ENCODE data around the gene CLEC7A. TPM values are rescaled to one million over a fixed set of nuclear protein-coding genes. Genes with fewer than 3 reads are reported as not detected.
A peak's percentile ranks its signal among the peaks of the same experiment; 100 is the strongest.

The CLEC7A gene
- total RNA-seq, 1 experiment from 2014 or later, result 0.40 TPM

- intact Hi-C loops (cut with micrococcal nuclease), result no loop called here
- no peaks in the 10 kb centered on the region for H3K27me3 ChIP-seq (ENCODE audit: low read length)
- peaks cover 20% of the 10 kb centered on the region for H3K4me1 ChIP-seq (ENCODE audit: insufficient read depth, low read length)
- no peak overlapping the region for H2AFZ ChIP-seq (ENCODE audit: low read length)
- no peak overlapping the region; the same call in 1 of the 2 replicates for H3K4me2 ChIP-seq (ENCODE audit: low read length)
- no peak overlapping the region for H3K4me3 ChIP-seq (ENCODE audit: low read length)
- H3K79me2 ChIP-seq (ENCODE audit: low read length), result no peaks in the 10 kb centered on the region
- ATAC-seq (peak; percentile 67; the same call in 1 of the 2 replicates), DNase-seq (peak; percentile 24)
- H3F3A ChIP-seq (ENCODE audit: low read length, unreplicated experiment), result no peaks in the 10 kb centered on the region
- ChIA-PET POLR2A (ENCODE audit: unreplicated experiment) (interaction anchor here (0.6 kb wide), 1 partner anchor 604 kb away, joined by 5 read pairs; no protein-coding TSS in a partner anchor), CTCF (interaction anchor here (0.6 to 0.9 kb wide), 2 partner anchors 174 to 1080 kb away, joined by 3 to 4 read pairs; no protein-coding TSS in a partner anchor)
- BruUV-seq (replicated peaks), result no TSS peak
- no peaks in the 10 kb centered on the region for H3K9me2 ChIP-seq (replicated peaks; ENCODE audit: low read length)
- no peak overlapping the region for H3K27ac ChIP-seq (ENCODE audit: low read length)
- no peak for TF ChIP-seq CTCF (conservative IDR thresholded peaks at IDR 0.05; ENCODE audit: low read depth, low read length)
- TF ChIP-seq EZH2phosphoT487 (IDR thresholded peaks at IDR 0.05; ENCODE audit: borderline replicate concordance, low read length), result no peak
- TF ChIP-seq EZH2 (IDR thresholded peaks at IDR 0.05; ENCODE audit: low read length, unreplicated experiment), result no peak
- H3K36me3 ChIP-seq (ENCODE audit: low read depth, low read length), result no peaks in the 10 kb centered on the region
- H3K9me3 ChIP-seq (ENCODE audit: low read length), result no peaks in the 10 kb centered on the region
- H3K9ac ChIP-seq (ENCODE audit: low read length), result no peak overlapping the region
- no peaks in the 10 kb centered on the region for H4K20me1 ChIP-seq (ENCODE audit: low read length)
These were observed 16.1 kb downstream of the CLEC7A start for GRCh38 chr12:10113920-10114319.

- BruUV-seq (replicated peaks), result no TSS peak
These were observed 16.9 kb downstream of the CLEC7A start for GRCh38 chr12:10113075-10113474.

More at GRCh38 chr12:10113075-10113474, 16.9 kb downstream of the CLEC7A start:
- Histone ChIP-seq H3K9ac (ENCODE audit: low read length) (no peak overlapping the region), H3K9me2 (replicated peaks; ENCODE audit: low read length) (no peaks in the 10 kb centered on the region), H3K27me3 (ENCODE audit: low read length) (no peaks in the 10 kb centered on the region), H3K36me3 (ENCODE audit: low read depth, low read length) (no peaks in the 10 kb centered on the region), H3K4me3 (ENCODE audit: low read length) (no peak overlapping the region), H3K27ac (ENCODE audit: low read length) (no peak overlapping the region), H3K9me3 (ENCODE audit: low read length) (no peaks in the 10 kb centered on the region), H3K4me2 (ENCODE audit: low read length) (peak overlapping the region; percentile 55; the same call in 1 of the 2 replicates), H2AFZ (ENCODE audit: low read length) (no peak overlapping the region), H3K79me2 (ENCODE audit: low read length) (no peaks in the 10 kb centered on the region), H3K4me1 (ENCODE audit: insufficient read depth, low read length) (peaks cover 20% of the 10 kb centered on the region), H3F3A (ENCODE audit: low read length, unreplicated experiment) (no peaks in the 10 kb centered on the region), H4K20me1 (ENCODE audit: low read length) (no peaks in the 10 kb centered on the region)
- ATAC-seq, result peak; percentile 63
- intact Hi-C loops (cut with micrococcal nuclease), result no loop called here
- ChIA-PET POLR2A (ENCODE audit: unreplicated experiment) (no interaction called here), CTCF (interaction anchor here (0.9 kb wide), 1 partner anchor 173 kb away, joined by 3 read pairs; no protein-coding TSS in a partner anchor)
- TF ChIP-seq EZH2 (IDR thresholded peaks at IDR 0.05; ENCODE audit: low read length, unreplicated experiment), result no peak
- TF ChIP-seq CTCF (conservative IDR thresholded peaks at IDR 0.05; ENCODE audit: low read depth, low read length), result no peak
- TF ChIP-seq EZH2phosphoT487 (IDR thresholded peaks at IDR 0.05; ENCODE audit: borderline replicate concordance, low read length), result no peak
- peak; percentile 58 for DNase-seq

All from PC-3 (cell line).